ENCODE data around the gene MCCC2. TPM values are rescaled to one million over a fixed set of nuclear protein-coding genes. Genes with fewer than 3 reads are reported as not detected.

MCCC2 gene
- total RNA-seq, 2 donors from 2014 or later: 42.4 to 48.4 TPM

GRCh38 chr5:71596169-71596568 lies 9.0 kb downstream of the MCCC2 start:
- WGBS, 2 experiments (ENCODE audit: insufficient coverage in 1 of 2, insufficient read length in 1 of 2): 97 to 100% methylated on average over 2 to 4 of the region's 4 CpGs
- no peak overlapping the region for H3K9ac ChIP-seq (ENCODE audit: extremely low read depth, low read length, poor library complexity, severe bottlenecking)
- H3K9me3 ChIP-seq (ENCODE audit: control insufficient read depth, low read length): no peaks in the 10 kb centered on the region
- H3K4me1 ChIP-seq (ENCODE audit: control insufficient read depth, insufficient read depth, low read length): no peaks in the 10 kb centered on the region
- no peak overlapping the region for H3K4me3 ChIP-seq (ENCODE audit: low read length)
- H3K27ac ChIP-seq (ENCODE audit: low read depth, low read length): no peak overlapping the region
- H3K9me3 Mint-ChIP-seq: no peaks in the 10 kb centered on the region
- TF ChIP-seq, protein P1, sequence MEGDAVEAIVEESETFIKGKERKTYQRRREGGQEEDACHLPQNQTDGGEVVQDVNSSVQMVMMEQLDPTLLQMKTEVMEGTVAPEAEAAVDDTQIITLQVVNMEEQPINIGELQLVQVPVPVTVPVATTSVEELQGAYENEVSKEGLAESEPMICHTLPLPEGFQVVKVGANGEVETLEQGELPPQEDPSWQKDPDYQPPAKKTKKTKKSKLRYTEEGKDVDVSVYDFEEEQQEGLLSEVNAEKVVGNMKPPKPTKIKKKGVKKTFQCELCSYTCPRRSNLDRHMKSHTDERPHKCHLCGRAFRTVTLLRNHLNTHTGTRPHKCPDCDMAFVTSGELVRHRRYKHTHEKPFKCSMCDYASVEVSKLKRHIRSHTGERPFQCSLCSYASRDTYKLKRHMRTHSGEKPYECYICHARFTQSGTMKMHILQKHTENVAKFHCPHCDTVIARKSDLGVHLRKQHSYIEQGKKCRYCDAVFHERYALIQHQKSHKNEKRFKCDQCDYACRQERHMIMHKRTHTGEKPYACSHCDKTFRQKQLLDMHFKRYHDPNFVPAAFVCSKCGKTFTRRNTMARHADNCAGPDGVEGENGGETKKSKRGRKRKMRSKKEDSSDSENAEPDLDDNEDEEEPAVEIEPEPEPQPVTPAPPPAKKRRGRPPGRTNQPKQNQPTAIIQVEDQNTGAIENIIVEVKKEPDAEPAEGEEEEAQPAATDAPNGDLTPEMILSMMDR (conservative IDR thresholded peaks at IDR 0.05): no peak
- H3K27me3 Mint-ChIP-seq (ENCODE audit: insufficient read depth): no peaks in the 10 kb centered on the region
- no peaks in the 10 kb centered on the region for H3K4me1 Mint-ChIP-seq
- no peaks in the 10 kb centered on the region for H3K27me3 ChIP-seq (ENCODE audit: control insufficient read depth, insufficient read depth, low read length, poor library complexity, severe bottlenecking)
- H3K27ac Mint-ChIP-seq: no peak overlapping the region
- H3K36me3 Mint-ChIP-seq (ENCODE audit: low read depth): peaks cover 44% of the 10 kb centered on the region
- no peak overlapping the region for H3K4me3 Mint-ChIP-seq
- no peak for DNase-seq
- H3K36me3 ChIP-seq (ENCODE audit: control insufficient read depth, insufficient read depth, low read length): peaks cover 31% of the 10 kb centered on the region

GRCh38 chr5:71597001-71597400 lies 9.9 kb downstream of the MCCC2 start:
- DNase-seq: no peak
- TF ChIP-seq, protein P1 (conservative IDR thresholded peaks at IDR 0.05): no peak
- H3K4me1 ChIP-seq (ENCODE audit: control insufficient read depth, insufficient read depth, low read length): no peaks in the 10 kb centered on the region
- H3K36me3 ChIP-seq (ENCODE audit: control insufficient read depth, insufficient read depth, low read length): peaks cover 39% of the 10 kb centered on the region
- 92 to 100% methylated on average over 1 of the region's 1 CpG for WGBS, 2 experiments (ENCODE audit: insufficient coverage in 1 of 2, insufficient read length in 1 of 2)
- no peaks in the 10 kb centered on the region for H3K4me1 Mint-ChIP-seq
- no peak overlapping the region for H3K27ac ChIP-seq (ENCODE audit: low read depth, low read length)
- H3K9me3 ChIP-seq (ENCODE audit: control insufficient read depth, low read length): no peaks in the 10 kb centered on the region
- H3K27me3 ChIP-seq (ENCODE audit: control insufficient read depth, insufficient read depth, low read length, poor library complexity, severe bottlenecking): no peaks in the 10 kb centered on the region
- no peaks in the 10 kb centered on the region for H3K9me3 Mint-ChIP-seq
- H3K27ac Mint-ChIP-seq: no peak overlapping the region
- no peaks in the 10 kb centered on the region for H3K27me3 Mint-ChIP-seq (ENCODE audit: insufficient read depth)
- H3K9ac ChIP-seq (ENCODE audit: extremely low read depth, low read length, poor library complexity, severe bottlenecking): no peak overlapping the region
- no peak overlapping the region for H3K4me3 ChIP-seq (ENCODE audit: low read length)
- H3K36me3 Mint-ChIP-seq (ENCODE audit: low read depth): peaks cover 51% of the 10 kb centered on the region
- H3K4me3 Mint-ChIP-seq: no peak overlapping the region

DNA sequence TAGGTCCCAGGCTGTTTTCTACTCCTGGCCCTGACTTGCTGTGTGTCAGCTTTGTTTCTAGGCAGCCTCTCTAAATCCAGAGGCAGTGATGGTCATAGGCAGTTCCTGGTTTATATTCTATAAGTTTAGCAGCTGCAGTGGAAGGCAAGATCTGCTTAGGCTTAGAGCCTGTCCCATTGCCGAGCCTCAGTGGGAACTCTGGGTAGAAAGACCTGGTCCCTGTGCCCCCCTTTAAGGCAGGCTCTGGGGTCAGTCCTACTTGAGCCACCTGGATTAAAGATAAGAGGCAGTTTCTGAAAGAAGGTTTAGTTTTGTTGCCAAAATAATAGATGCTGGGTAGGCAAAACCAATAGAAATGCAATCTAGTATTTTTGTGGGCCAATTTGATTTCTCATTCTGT lies 13.6 kb downstream of the MCCC2 start:
- Mint-ChIP-seq H3K9me3 (peaks cover 7% of the 10 kb centered on the region), H3K4me3 (no peak overlapping the region), H3K36me3 (ENCODE audit: low read depth) (peaks cover 68% of the 10 kb centered on the region), H3K27me3 (ENCODE audit: insufficient read depth) (no peaks in the 10 kb centered on the region), H3K27ac (no peak overlapping the region), H3K4me1 (no peaks in the 10 kb centered on the region)
- Histone ChIP-seq H3K9me3 (ENCODE audit: control insufficient read depth, low read length) (peaks cover 3% of the 10 kb centered on the region), H3K4me1 (ENCODE audit: control insufficient read depth, insufficient read depth, low read length) (no peaks in the 10 kb centered on the region), H3K36me3 (ENCODE audit: control insufficient read depth, insufficient read depth, low read length) (peaks cover 56% of the 10 kb centered on the region), H3K27ac (ENCODE audit: low read depth, low read length) (no peak overlapping the region), H3K9ac (ENCODE audit: extremely low read depth, low read length, poor library complexity, severe bottlenecking) (no peak overlapping the region), H3K4me3 (ENCODE audit: low read length) (no peak overlapping the region), H3K27me3 (ENCODE audit: control insufficient read depth, insufficient read depth, low read length, poor library complexity, severe bottlenecking) (no peaks in the 10 kb centered on the region)
- DNase-seq: no peak
- 100% methylated on average over 1 of the region's 1 CpG for WGBS, 2 experiments (ENCODE audit: insufficient coverage in 1 of 2, insufficient read length in 1 of 2)
- TF ChIP-seq, protein P1 (conservative IDR thresholded peaks at IDR 0.05): no peak

Data from endodermal cell (in vitro differentiated cells).